Stimulated activated CD8-positive, alpha-beta memory T cell treated with anti-CD3 and anti-CD28 coated beads, Interleukin-15, amount 100 ng/mL, for 48 hours (primary cell): ENCODE data around the gene IFI6.
"Not testable (repeated sequence)": the region's sequence is repeated elsewhere in the genome, so short reads cannot be mapped to it uniquely, and the experiment has no call there.

ENCODE experiments used
- DNase-seq, 2 donors: peaks; one replicate each; pipeline ENCODE4 v3.0.0-alpha.2; 2020; ENCODE audit warnings: low read depth in 2 of 2

IFI6 gene

DNA sequence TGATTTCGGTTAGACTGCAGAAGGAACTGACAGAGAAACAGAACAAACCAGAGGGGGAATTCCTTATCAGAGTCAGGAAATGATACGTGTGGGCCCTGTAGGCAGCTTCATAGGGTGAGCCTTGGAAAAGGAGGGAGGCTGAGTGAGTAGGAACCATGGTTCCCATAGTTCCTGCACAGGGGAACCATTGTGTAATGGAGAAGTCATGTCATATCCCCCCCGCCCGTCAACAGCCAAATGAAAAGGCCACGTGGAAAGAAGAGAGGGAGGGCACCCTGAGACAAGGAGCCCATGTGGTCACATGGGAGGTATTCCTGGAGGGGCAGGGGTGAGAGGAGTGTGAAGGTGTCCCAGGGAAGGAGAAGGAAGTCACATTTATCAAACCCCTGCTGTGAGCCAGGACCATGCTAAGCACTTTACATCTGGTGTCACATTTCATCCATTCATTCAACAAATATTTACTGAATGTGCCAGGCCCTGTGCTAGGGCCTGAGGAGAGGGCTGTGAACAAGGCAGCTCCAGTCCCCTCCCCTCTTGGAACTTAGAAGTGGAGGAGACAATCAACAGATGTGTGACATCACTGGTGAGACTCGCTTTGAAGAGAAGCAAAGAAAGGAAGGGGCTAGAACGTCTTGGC, 21.3 kb downstream of the IFI6 start:
- no peak for DNase-seq

DNA sequence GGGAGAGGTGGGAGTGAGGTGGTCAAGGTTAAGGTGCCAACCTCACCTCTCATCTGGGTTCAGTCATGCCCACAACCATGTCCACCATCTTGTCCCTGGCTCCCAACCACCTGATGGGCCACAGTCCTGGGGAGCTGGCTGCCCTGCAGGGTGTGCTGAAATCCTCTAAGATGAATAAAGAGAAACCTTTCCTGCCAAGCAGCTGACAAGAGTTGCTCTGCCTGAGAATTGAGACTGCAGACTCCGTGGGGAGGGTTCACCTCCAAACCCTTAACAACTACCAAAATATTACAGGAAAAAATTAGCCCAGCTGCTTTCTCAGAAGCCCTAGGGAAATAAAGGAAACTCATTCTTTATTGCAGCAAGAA, 21.8 kb downstream of the IFI6 start:
- no peak for DNase-seq

DNA sequence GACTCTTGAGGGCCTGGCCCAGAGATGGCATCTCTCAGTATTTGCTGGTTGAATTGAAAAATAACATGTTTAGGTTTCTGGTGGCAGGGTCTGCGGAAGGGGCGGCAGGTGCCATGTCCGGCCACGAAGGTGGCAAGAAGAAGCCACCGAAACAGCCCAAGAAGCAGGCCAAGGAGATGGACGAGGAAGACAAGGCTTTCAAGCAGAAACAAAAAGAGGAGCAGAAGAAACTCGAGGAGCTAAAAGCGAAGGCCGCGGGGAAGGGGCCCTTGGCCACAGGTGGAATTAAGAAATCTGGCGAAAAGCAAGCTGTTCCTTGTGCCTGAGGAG, 22.7 kb downstream of the IFI6 start:
- no peak for DNase-seq

DNA sequence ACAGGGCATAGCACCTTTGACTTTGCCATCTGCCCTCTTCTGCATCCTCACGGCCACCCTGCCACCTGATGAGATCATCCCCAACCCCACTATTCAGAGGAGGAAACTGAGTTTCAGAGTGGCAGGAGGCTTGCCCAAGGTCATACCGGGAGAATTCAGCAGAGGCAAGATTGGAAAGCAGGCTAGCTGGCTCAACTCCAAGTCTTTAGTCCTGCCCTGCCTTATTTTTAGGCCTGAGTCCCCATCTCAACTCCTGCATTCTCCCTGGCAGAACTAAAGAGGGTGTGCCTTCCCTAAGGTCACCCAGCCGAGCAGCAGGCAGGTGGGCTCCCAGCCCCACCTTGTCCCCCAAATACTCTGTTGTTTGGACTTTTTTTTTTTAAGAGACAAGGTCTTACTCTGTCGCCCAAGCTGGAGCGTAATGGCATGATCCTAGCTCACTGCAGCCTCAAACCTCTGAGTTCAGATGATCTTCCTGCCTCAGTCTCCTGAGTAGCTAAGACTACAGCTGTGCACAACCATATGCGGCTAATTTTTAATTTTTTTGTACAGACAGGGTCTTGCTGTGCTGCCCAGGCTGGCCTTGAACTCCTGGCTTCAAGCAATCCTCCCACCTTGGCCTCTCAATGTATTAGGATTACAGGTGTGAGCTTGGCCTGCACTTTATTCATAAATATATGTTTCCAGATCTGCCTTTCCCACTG, 23.2 kb downstream of the IFI6 start:
- DNase-seq, result no peak

DNA sequence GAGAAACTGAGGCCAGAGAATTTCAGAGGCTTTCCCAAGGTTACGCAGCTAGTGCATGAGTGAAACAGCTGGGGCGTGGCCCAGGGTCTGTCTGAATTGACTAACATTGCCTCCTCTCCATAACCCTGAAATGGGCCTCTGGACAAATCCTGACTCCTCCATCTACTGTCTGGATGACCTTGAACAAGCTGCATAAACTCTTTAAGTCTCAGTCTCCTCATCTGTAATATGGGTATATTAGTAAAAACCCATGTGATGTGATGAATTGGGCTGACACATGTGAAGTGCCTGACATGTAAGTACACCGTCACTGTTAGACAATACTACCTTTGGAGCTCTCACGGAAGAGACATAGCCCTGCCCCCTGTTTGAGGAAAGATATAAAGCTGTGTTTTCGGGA, 24.7 kb downstream of the IFI6 start:
- no peak for DNase-seq

DNA sequence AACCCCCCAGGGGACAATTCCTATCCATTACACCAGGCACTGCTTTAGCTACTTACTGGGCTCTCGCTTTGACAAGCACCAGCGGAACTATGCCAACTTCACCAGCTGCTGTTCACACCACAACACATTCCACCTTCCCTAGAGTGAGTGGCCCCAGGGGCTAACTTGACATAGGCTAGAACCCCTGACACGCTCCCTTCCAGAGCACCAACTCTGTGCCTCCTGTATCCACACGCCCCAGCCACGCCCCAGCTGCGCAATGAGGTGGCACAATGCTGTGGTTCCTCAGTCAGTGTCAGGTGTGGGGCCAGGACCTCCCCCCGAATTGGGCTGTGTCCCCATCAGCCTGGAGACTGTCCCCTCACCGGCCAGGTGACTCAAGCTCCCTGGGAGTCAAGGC, 25.3 kb downstream of the IFI6 start:
- no peak for DNase-seq

DNA sequence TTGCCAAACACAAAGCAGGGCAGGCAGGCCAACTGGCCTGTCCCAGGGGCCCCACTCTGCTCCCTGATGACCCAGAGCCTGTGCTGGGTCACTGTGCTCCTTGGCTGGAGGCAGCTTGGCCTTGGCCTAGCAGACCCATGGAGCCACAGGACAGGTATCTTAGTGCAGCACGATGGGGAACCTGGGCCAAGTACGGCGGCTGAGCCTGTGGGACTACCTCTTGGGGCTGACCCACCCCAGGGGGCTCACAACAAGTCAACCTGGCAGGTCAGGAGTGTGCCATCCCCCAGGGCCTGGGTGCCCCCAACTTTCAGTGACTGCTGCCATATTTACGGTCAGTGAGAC, 26.9 kb downstream of the IFI6 start:
- no peak for DNase-seq

DNA sequence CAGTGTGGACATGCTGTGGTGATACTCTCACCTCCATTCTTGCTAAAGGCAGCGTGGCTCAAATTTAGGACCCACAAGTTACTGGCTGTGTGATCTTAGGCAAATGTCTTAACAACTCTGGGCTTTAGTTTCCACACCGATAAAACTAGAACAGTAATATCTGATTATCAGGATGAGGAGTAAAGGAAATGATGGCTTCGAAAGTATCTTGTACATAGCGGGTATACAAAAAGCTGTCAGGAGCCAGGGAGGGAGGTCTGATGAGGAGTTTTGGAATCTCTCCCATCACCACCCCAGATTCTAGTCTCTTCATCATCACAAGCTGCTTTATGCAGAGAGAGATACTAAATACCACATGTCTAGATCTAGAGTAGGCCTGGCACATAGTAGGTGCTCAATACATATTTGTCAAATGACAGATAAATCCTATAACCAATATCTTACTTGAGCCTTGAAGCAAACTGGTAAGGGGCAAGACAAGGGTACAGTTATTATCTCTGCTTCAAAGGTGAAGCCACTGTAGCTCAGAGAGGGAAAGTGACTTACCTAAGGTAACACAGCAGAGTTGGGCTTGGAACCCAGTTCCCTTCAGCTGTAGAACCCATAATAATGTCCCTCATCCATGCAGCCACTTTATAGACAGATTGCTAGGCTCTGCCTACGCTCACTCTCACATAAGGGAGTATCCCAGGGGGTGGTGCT, 27.5 kb downstream of the IFI6 start:
- no peak for DNase-seq

DNA sequence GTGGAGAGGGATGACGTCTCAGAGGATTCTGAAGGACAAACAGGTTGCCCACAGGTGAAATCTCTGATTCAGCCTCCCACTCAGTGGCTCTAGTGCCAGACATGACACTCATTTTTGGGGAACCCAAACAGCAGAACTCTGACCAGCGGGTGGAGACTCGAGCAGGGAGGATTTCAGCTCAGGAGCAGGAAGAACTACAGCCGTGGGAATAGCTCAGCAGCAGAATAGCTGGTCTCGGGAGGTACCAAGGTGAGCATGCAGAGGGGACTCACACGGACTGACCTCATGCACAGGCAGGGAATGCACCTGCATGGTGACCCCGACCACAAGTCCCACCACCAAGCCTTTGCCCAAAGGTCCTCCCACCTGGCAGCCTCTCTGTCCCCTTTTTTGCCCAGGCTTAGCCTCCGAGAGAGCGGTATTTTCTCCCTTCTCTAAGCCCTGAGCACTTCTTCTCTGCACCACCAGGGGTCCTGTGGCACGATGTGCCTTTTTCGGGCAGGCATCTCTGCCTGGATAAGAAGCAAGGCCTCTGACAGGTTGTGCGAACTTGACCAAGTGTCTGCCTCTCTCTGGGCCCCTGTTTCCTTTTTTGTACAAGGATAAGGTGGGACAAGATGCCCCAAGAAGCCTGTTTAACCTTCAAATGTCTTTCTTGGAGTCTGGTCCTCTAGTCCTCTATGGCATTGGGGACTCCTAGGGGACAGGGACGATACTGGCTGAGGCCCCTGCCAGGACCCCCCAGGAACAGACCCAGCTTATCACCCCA, 28.2 kb downstream of the IFI6 start:
- peak; percentile 39 to 50 for DNase-seq

DNA sequence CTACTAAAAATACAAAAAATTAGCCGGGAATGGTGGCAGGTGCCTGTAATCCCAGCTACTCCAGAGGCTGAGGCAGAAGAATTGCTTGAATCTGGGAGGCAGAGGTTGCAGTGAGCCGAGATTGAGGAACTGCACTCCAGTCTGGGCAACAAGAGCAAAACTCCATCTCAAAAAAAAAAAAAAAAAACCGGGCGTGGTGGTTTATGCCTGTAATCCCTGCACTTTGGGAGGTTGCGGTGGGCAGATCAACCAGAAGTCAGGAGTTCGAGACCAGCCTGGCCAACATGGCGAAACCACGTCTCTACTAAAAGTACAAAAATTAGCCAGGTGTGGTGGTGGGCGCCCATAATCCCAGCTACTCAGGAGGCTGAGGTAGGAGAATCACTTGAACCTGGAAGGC, 31.5 kb downstream of the IFI6 start:
- DNase-seq, result not testable (repeated sequence)

DNA sequence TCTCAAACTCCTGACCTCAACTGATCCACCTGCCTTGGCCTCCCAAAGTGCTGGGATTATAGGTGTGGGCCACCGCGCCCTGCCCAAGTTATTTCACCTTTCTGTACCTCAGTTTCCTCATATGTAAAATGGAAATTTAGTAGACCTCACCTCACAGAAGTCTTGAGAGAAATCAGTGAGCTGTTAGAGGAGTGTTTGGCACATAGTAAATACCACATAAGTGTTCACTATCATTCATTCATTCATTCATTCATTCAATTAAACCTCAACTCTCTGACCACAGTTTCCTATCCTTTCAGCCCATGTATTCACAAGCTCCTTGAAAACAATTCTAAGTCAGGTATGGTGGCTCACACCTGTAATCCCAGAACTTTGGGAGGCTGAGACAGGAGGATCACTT, 33.2 kb downstream of the IFI6 start:
- DNase-seq, result no peak

DNA sequence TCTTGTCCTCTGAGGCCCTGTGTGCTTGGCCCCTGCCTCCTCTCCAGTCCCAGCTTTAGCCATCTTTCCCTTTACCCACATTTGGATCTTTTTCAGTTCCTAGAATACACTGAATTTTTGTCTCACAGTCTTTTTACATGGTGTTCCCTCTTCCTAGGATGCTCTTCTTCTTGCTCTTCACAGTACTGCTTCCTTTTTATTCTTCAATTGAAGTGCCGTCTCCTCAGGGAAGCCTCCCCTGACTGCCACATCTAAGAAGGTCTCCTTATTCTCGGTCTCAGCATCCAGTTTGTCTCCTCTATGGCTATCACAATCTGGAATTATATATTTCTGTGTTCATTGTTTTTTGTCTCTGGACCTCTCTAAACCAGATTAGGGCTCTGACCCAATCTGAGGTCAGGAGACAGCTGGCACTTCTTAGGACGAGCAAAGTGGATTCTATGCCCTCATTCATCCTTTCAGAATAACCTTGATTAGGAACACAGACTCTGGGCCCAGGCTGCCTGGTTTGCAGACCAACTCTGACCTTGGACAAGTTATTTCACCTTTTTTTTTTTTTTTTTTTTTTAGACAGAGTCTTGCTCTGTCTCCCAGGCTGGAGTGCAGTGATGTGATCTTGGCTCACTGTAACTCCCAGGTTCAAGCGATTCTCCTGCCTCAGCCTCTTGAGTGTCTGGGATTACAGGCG, 33.8 kb downstream of the IFI6 start:
- no peak for DNase-seq

DNA sequence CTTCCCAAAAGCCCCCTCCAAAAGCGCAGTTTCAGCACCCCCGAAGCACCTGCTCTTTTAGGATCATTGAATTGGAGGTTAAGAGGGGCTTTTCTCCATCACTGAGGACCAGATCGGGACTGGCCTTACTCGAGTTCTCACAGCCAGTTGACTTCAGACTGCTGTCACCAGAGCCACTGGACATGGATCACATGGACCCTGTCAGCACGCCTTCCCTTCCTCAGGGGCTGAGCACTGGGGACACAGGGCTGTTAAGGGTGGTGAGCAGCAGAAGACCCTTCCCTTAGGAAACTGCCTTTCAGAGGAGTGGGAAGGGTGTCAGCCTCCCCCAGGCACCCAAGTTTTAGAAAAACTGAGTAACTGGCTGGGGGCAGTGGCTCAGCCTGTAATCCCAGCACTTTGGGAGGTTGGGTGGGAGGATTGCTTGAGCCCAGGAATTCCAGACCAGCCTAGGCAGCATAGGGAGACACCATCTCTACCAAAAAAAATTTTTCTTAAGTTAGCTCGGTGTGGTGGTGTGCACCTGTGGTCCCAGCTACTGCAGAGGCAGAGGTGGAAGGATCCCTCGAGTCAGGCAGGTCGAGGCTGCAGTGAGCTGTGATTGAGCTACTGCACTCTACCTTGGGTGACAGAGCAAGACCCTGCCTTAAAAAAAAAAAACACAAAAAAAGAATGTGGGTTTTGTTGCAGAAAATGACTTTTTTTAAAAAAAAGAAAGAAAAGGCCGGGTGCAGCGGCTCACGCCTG, 36.4 kb downstream of the IFI6 start:
- DNase-seq, result no peak

DNA sequence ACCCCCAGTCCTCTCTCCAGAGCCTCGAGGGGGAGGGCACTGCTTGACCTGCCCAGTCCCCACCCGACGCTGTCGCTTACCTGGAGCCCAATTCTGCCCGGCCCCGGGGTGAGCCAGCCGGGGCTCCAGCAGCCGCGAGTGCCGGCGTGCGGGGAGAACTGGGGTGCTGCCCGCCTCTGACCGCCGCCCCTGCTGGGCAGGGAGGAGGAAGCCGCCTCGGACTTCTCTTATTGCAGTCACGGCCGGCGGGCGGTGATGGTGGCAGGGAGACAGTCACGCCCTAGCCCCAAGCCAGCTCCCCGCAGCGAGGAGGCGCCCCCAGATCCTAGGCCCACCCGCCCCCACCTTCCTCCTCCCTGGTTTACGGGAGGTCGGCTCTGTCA, 37.0 kb downstream of the IFI6 start, which contains the start of gene FGR:
FGR (minus strand) TSS at position 201 of the 383 bp plus-strand sequence. CDS start 11,269 bp downstream, outside the sequence.
- no peak for DNase-seq

DNA sequence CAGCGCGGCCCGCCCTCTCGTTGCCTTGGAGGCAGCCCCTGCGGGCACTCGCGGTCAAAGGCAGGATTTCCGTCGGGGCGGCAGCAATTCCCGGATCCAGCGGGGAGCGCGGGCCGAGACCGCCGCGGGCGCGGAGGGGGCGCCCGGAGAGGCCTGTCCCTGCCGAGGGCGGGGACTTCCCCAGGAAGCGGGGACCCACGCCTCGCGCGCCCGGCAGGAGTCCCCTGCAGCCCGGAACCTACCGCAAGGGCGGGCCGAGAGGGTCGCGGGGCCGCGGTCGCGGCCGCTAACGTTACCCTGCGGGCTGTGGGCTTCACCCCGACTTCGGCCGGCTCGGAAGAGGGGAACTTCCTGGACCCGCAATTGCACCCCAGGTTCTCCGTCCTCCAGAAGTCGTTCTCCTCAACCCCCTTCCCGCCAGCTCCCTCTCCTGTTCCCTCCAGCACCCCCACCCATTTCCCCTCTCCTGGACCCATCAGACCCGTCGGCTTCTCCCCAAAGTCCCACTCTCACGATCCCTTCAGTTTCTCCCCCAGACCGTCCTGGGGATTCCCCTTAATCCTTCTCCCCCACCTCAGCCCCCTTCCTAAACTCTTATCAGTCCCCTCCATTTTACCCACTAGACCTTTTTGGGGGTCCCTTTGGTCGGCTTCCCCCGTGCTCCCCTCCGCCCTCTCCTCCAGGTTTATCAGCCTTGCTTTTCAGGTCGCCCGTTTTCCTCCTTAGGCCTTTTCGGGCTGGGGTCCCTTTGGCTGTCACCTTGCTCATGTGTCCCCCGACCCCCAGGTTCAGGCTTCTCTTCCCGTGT, 37.6 kb downstream of the IFI6 start:
- peak in 1 of 2 donors; percentile 32 for DNase-seq

DNA sequence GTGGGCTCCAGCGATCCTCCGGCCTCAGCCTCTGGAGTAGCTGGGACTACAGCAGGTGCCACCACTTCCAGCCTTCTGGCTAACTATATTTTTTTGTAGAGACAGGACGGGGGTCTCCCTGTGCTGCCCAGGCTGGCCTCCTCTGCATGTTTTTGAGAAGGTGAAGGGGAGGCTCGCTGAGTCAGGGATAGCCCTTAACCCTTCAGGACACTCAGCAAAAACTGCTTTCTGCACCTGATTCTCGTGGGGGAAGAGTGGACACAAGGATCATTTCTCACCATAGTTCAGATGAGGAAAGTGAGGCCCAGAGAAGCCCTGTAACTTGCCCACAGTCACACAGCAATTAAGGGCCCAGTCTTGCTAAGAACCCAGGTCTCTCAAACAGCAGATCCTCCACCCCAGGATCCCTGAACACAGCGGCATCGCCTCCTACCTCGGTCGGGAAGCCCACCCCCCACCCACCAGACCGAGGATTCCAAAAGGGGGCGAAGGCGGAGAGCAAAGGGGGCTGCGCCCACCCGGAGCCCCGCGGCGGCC, 38.3 kb downstream of the IFI6 start:
- no peak for DNase-seq

DNA sequence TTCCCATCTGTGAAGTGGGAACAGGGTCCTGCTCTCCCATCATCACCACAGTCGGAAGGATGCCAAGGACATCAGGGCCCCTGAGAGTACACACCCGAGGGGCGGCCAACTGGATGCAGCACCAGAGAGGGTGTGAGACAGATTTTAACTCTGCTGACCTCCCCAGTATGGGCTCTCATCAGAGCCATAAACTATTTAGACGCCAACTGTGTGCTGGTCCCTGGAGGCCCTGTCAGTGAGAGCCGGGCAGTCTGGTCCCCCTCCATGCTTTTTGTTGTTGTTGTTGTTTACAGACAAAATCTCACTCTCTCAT, 38.7 kb downstream of the IFI6 start:
- no peak for DNase-seq

DNA sequence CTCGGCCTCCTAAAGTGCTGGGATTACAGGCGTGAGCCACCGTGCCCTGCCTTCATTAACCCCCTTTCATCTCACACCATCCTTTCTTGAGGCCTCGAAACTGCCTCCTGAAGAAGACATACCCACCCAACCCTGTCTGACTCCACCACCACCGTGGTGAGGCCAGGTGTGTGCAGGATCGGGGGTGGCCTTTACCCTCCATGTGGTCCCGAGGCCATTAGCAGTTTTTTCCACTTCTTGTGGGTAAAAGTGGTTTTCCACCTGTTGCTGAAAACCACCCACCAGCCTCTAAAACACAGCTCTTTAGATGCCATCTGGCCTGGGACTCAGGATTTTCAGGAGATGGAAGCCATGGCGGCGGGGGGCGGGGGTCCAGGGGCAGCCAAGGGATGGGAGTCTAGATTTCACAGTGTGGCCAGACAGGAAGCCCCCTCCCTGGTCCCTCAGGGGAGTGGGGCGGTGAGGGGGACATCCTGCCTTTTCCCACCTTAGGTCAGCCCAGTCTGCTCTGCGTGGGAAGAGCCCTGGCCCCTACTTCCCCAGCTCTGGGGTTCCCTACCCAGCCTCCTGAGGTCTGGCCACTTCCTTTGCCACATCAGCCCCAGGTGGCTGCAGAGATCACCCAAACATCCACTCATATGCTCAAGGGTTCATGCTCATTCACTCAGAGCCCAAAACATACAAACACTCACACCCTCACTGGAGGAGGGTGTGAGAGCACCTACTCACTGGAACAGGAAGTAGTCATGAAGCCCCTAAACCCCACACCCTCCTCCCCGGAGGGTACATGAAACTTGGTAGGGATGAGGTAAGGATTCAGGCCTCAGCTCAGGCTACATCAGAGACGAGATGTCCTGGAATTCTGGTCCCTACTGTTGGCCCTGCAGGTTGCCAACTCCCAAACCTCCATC, 39.4 kb downstream of the IFI6 start:
- DNase-seq, result peak; percentile 69 to 71

DNA sequence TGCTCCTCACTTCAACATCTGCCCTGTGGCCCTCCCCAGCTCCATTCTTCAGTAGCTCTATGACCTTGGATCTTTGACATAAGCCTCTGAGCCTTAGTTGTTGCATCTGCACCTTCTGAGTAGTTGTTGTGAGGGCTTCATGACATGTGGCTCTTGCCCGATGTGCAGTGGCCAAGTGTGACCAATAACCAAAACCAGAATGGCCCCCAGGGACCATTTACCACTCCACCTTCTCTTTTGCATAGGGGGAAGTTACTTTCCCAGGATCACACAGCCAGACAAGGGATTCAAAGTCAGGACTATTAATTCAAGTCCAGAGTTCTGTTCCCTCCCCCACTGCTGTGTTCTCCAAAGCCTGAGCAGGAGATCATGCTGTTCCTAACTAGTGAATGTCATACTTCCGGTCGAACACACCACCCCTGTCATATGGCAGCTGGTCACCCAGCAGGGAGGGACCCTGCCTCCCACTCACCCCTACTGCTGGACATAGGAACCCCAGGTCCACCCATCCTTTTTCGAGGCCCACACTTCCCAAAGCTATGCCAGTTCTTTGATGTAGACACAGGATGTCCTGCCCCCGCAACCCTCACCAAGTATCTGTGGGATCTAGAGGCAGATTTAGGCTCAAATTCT, 41.0 kb downstream of the IFI6 start:
- no peak for DNase-seq
